HG02870 (cell line): ENCODE measurements around the gene SLC39A13.

Source experiments
- ATAC-seq: cut with Tn5 transposase; IDR thresholded peaks from one replicate; pipeline ENCODE4 v1.9.1; 2021; ENCODE audit warnings: mild to moderate bottlenecking, moderate library complexity; ENCODE audit not compliant: unreplicated experiment

Gene SLC39A13

DNA sequence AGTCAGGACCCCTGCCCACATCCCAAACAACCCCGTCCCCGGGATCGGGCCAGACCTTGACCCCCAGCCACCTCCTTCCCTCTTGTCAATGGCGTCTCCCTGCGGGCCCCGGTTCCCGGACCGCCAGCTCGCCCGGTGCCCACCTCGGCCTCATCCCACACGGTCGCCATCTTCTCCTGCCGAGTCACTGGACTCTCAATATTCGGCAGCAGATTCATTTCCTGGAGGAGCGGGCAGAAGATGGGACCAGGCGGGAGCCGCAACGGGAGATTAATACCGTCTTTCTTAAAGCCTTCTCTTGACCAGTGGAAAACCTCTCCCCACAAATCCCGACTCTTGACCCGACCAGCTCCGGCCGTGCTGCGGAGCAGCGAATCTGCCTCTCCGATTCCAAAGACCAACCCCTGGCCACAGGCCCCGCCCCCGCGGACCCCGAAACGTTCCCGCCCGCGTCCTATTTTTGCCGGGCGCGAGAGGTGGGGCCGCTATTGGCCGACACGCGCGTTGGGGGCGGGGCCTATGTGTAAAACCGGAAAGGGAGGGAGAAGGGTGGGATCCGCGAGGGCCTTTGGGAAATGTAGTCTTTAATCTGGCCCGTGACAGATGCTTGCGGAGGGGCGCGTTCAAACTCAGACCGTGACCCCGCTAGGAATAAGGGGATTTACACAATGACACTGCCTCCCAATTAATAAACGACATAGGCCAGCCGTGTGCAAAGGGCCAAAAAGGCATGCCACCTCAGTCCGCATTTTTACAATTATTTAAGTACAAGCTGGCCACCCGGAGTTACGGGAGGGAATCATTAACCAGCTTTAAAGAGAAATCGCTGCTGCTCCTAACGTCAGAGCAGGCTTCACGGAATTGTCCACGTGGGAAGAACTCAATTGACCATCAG is 17.9 kb downstream of the SLC39A13 start, which contains the start of gene PSMC3:
Gene PSMC3, minus strand, starts transcription at position 378 of the 895 bp plus-strand sequence. Its CDS starts 160 bp downstream, at position 218.
- peak; percentile 95 for ATAC-seq

DNA sequence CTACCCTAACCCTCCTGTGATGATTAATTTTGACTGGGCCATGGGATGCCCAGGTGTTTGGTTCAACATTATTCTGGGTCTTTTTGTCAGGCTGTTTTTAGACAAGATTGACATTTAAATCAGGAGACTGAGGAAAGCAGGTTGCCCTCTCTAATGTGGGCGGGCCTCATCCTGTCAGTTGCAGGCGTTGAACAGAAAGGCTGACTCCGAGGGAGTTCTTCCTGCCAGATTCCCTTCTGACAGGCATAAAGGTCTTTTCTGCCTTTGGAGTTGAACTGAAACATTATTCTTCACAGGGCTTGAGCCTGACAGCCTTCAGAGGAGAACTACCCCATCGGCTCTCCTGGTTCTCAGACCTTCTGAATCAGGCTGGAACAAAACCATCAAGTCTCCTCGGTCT is 22.1 kb downstream of the SLC39A13 start:
- ATAC-seq = no peak

DNA sequence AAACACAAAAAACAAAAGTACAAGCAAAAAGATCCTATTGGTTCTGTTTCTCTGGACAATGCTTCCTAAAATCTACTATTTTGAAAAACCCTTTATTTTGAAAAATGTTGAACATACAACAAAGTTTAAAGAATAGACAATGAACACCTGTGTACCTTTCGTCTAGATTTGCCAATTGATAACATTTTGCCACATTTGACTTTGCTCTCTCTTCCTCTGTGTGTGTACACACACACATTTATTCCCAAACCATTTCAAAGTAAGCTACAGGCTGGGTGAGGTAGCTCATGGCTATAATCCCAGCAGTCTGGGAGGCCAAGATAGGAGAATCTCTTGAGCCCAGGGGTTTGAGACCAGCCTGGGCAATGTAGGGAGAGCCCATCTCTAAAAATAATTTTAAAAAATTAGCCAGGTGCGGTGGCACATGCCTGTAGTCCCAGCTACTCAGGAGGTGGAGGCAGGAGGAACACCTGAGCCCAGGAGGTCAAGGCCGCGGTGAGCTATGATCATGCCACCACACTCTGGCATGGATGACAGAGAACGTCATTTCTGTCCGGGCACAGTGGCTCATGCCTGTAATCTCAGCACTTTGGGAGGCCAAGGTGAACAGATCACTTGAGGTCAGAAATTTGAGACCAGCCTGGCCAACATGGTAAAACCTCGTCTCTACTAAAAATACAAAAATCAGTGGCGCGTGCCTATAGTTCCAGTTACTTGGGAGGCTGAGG is 23.1 kb downstream of the SLC39A13 start:
- ATAC-seq = no peak

DNA sequence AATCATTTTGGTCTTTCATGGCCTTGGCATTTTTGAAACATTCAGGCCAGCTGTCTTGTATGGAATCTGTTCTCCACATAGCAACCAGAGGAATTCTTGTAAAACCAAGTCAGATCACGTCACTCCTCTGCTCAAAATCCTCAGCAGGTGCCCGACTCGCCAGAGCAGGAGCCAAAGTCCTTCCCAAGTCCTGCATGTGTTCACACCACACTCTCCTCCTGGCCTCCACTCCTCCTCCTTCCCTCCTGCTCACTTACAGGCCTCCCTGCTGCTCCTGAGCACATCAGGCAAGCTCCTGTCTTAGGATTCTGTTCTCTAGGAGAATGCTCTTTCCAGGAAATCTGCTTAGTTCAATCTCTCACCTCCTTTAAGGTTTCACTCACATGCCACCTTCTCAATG is 24.8 kb downstream of the SLC39A13 start:
- ATAC-seq = no peak

DNA sequence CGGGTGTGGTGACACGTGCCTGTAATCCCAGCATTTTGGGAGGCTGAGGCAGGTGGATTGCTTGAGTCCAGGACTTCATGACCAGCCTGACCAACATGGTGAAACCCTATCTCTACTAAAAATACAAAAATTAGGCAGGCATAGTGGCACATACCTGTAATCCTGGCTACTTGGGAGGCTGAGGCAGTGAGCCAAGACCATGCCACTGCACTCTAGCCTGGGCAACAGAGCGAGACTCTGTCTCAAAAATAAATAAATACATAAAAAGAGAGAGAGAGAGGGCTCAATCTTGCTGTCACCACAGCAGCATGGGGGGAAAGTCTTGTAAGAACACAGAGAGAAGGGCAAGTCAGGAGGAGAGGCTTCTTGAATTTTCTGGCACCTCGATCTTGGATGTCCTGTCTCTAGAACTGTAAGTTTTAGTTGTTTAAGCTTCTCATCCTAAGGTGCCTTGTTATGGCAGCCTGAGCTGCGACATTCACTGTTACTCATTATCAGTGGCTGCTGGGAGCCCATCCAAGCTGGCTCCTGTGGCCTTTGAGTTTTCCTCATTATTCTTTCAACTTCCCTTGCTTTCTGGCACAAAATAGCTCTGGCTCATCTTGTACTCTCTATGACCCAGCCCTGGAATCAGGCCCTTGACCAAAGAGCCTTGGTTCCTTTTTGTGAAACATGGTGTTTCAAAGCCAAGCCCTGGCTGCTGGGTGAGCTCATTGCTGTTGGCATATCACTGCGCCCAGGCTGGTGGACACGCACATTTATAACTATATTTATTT is 25.8 kb downstream of the SLC39A13 start:
- no peak for ATAC-seq

DNA sequence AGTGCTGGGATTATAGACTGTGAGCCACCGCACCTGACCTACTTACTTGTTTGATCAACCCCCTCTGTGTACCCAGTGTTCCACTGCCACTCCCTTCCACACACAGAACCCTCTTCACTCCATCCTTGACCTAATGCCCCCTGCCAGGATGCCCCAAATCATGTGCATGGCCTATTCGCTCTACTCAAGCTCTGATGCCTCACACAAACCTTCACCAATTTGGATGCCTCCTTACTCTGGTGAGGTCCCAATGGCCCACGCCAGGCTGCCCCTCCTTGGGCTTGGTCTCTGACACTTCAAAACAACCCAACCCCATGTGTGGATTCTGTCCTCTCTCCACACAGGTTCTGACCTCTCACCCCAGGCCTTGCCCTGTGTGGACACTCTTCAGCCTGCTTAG is 27.3 kb downstream of the SLC39A13 start:
- no peak for ATAC-seq

DNA sequence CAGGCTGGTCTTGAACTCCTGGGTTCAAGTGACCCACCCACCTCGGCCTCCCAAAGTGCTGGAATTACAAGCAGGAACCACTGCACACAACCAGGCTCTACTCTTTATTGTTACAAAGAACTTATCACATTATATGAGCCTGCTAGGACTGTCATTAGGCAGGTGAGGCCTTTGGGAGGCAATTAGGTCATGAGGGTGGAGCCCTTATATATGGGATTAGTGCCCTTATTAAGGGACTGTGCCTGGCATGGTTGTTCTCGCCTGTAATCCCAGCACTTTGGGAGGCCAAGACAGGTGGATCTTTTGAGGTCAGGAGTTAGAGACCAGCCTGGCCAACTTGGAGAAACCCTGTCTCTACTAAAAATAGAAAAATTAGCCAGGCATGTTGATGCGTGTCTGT is 28.3 kb downstream of the SLC39A13 start:
- ATAC-seq = no peak

DNA sequence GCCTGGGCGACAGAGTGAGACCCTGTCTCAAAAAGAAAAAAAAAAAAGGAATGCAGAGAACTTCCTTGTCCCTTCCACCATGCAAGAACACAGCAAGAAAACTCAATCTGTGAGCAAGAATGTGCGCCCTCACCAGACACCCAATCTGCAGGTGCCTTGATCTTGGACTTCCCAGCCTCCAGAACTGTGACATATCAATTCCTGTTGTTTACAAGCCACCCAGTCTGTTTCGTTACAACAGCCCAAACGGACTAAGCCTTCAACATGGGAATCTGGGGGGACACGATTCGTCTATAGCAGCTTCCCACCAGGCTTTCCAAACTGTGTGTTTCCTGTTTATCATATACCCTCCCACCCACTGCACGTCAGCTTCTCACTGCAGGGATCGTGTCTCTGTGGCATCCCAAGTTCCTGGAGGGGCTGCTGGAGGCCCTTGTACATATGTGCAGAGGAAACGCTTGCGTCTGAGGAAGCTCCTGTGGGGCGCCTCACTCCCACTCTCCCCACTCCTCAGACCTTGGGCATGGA is 28.9 kb downstream of the SLC39A13 start:
- no peak for ATAC-seq

DNA sequence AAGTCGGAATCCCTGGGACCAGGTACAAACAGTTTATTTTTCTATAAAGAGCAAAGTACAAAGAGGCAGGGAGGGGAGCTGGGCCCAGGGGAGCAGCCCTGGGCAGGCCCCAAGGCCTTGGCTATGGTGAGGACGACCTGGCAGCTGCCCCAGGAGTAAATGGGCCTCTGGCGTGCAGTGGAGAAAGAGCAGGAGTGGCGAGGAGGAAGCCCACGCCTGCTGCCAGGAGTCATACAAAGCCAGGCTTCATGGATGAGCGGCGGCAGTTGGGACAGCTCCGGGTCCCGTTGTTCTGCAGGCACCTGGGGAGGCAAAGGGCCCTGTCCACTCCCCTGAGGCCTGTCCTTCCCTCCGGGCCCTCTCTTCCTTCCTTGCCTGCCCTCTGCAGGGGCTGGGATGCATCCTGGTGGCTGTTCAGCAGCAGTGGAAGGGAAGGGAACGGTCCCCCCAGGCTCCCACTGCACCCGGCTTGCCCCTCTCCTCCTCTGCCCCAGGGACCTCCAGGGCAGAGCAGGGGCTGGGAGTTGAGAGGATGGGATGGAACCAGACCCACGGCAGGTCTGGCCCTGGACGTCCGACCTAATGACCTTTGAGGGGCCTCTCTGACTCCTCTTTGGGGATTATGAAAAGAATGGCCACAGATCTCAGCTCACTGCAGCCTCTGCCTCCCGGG is 29.5 kb downstream of the SLC39A13 start:
- ATAC-seq = no peak

DNA sequence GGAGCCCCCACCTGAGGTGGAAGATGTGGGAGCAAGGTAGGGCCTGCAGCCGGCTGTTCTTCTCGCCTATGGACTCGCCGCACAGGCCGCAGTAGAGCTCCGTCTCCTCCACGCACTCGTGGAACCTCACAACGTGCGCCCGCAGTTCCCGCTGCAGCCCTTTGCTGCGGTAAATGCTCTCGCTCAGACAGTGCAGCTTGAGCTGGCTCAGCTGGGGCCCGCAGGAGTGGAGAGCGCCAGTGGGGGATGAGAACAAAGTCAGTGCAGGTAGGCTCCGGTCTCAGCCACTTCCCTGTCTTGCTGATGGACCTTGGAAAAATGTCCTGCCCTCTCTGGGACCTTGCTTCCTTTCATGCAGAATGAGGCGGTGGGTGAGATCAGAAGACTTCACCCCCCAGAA is 30.3 kb downstream of the SLC39A13 start:
- no peak for ATAC-seq

DNA sequence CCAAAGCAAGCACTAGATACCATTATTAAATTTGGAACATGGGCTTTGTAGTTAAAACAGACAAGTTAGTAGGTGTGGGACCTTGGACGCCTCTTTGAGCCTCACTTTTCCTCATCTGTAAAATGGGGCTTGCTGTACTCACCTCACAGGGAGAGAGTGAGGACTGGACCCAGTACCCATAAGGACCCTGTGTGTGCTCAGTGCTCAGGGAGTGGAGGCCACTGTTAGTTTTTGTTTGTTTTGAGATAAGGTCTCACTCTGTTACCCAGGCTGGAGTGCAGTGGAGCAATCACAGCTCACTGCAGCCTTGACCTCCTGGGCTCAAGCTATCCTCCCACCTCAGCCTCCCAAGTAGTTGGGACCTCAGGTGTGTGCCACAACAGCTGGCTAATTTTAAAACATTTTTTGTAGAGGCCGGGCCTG is 31.7 kb downstream of the SLC39A13 start:
- no peak for ATAC-seq

DNA sequence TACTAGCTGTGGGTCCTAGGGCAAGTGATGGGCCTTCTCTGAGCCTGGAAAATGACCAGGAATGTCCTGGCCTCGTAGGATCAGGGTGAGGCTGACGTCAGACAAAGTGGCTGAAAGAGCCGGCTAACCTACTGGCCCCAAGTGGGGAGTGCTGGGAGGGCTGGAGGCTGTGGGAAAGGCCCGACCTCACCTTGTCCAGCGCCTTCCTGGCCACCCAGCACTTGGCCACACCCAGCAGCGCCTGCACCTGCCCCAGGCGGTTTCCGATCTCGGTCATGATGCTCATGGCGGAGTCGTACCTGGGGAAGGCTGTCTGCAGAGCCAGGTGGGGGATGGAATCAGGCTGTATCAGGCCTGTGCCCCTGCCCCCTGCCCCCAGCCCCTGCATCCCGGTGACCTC is 33.0 kb downstream of the SLC39A13 start:
- no peak for ATAC-seq

DNA sequence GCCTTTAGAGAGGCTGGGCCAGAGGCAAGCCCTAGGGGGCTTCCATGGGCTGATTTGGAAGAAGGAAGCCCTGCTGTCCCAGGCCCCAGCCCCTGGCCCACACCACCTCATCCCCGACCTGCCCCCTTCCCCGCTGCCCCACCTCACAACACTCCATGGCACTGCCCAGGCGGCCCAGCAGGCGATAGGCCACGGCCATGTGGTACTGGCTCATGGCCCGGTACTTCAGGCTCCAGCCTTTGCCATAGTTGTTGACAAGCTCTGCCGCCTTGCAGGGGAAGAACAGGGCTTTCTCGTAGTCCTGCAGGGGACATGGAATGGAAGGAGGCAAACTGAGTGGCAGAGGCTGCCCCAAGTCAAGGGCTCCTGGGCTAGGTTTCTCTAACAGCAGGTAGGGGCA is 34.1 kb downstream of the SLC39A13 start:
- no peak for ATAC-seq

DNA sequence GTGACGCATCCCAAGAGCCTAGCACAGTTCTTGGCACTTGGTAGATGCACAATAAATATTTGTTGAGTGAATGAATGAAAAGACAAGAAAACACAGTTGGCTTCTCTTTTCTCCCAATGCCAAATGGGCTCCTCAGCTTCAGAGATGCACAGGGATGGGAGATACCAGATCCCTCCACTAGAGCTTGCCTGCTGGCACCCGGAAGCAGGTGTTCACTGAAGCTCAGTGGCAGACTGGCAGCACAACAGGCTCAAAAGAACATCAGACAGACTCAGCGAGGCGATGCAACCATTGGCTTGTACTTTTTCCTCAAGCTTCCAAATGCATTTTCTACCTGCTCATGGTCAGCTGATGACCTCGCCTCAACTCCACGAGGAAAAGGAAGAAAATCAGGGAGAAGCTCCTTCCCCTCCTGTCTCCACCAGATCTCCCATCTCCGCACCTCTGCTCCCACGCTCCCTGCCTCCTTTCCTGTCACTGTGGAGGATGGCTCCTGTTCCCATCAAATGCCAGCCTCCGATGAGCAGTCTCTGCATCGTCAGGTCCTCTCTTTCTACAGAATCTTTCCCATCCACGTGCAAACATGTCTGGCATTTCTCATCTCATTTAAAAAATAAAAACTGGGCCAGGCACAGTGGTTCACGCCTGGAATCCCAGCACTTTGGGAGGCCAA is 34.8 kb downstream of the SLC39A13 start:
- no peak for ATAC-seq

DNA sequence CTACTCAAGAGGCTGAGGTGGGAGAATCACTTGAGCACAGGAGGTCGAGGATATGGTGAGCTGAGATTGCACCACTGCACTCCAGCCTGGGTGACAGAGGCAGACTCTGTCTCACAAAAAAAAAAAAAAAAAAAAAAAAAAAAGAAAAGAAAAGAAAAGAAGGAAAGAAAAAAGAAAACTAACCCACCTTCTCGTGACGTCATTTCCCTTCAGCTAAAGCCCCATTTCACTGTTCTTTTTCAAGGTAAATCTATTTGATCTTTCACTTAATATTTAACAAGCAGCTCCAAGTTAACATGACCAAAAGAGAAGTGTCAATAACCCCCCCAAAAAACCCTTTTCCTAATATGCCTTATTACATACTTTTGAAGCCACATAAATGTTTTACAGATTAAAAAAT is 35.4 kb downstream of the SLC39A13 start:
- ATAC-seq = no peak

DNA sequence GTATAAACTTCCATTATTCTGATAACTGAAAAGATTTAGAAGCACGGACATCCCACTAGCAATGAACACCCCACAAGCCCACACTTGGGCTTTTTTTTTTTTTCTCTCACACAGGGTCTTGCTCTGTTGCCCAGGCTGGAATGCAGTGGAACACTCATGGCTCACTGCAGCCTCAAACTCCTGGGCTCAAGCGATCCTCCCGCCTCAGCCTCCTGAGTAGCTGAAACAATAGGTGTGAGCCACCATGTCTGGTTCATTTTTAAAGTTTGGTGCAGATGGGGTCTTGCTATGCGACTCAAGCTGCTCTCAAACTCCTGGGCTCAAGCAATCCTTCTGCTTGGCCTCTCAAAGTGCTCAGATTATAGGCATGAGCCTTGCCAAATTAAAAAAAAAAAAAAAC is 37.5 kb downstream of the SLC39A13 start:
- no peak for ATAC-seq

DNA sequence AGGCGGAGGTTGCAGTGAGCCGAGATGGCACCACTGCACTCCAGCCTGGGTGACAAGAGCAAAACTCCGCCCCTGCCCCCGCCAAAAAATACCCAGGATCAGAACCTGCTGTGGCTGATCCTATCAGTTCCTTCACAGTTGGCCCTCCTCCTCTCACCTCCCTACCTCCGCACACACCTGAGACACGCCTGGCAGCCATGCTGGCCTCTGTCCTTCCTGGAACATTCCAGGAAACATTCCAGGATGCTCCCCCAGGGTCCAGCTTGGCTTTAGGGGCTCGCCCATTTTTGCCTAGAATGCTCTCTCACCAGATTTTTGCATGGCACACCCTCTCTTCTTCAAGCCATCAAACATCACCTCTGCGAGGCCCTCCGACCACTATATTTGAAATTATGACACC is 38.4 kb downstream of the SLC39A13 start:
- ATAC-seq = no peak

DNA sequence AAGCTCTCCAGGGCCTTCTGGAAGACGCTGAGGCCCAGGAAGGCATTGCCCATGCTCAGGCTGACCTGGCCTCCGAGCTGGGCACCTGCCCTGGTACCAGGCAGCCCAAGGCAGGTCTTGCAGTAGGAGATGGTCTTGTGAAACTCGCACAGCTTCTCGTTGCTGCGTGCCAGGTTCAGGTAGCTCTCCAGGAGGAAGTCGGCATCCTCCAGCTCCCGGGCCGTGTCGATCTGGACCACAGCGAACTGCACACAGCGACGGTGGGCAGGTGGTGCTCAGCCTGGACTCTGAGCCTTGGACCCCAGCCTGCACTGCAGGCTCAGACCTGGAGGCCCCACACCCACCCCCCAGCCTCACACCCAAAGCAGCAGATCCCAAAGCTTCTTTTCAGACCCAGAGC is 39.5 kb downstream of the SLC39A13 start:
- no peak for ATAC-seq

DNA sequence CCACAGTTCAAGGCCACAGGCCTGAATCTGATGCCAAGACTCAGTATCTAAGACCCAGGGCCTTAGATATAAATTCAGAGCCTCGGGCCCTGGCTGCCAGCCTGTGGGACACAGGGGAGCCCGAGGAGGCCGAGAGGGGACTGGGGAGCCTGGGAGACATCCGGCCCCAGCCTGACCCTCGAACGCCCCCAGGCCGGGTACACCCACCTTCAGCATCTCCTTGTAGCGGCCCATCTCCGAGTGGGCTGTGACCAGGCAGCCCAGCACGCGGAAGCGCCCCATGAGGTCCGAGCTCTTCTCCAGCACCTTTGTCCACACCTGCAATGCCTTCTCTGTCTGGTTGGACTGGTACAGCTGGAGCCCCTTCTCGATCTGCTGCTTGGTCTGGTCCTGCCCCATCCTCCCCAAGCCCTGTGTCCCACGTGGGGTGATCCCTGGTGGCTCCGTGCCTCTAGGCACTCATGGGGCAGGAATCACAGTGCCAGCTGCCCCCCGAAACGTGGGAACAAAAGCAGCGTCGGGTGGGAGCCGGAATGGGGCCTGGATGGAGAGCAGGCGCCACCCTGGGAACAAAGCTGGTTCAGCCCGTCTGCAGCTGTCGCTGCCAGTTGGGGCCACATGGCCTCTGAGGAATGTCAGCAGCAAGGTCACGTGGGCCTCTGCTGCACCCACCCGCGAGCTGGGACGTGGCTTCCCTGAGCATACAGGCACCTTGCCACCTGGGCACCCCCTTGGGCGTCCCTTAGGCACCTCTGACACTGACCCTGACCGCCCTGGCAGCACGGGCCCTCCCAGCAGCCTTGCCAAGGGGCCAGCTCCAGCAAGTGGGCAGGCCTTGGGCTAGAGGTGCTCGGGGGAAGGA is 40.4 kb downstream of the SLC39A13 start, which contains the start of gene RAPSN:
Gene RAPSN, minus strand, starts transcription at position 571 of the 862 bp plus-strand sequence. Its CDS starts 172 bp downstream, at position 399.
- ATAC-seq = no peak
